Prostate gland (tissue), 2 donors: ENCODE data around the gene TNNI2.

Experiments used
- CTCF ChIP-seq, 4 experiments: fragments of 200-600 bp in 2 of 4; fragments of 450-650 bp in 2 of 4; sonication (generic) in 2 of 4; IDR thresholded peaks; 1 replicate in 3 of 4; 2 replicates in 1 of 4; pipeline ENCODE4 v1.5.1; 2016 to 2019; ENCODE audit warnings: antibody characterized with exemption in 4 of 4, mild to moderate bottlenecking in 2 of 4, moderate library complexity in 2 of 4
- POLR2A ChIP-seq: fragments of 450-650 bp; IDR thresholded peaks from one replicate; pipeline ENCODE4 v1.6.1; 2016; ENCODE audit warnings: antibody characterized with exemption, mild to moderate bottlenecking
- POLR2AphosphoS5 ChIP-seq: sonication (generic); formaldehyde crosslinking; IDR thresholded peaks from one replicate; pipeline ENCODE4 v1.6.1; 2017; ENCODE audit warnings: antibody characterized with exemption

- no peak for TF ChIP-seq CTCF (IDR thresholded peaks at IDR 0.05)
- TF ChIP-seq POLR2A = no peak
- no peak for TF ChIP-seq POLR2AphosphoS5
Measured at GRCh38 chr11:1827931-1828330, 10.8 kb upstream of the TNNI2 start.
